DOHH2 (cell line): ENCODE results near the gene TBL1XR1.

Experiments
- CTCF ChIP-seq: fragments of 200-600 bp; sonication (generic); IDR thresholded peaks from one replicate; pipeline ENCODE4 v1.5.1; 2014; ENCODE audit warnings: antibody characterized with exemption, mild to moderate bottlenecking, low read depth, low read length; ENCODE audit not compliant: poor library complexity, severe bottlenecking
- EZH2phosphoT487 ChIP-seq: fragments of 200-600 bp; sonication (generic); IDR thresholded peaks from 2 replicates; pipeline ENCODE4 v1.6.1; 2017; ENCODE audit warnings: borderline replicate concordance, mild to moderate bottlenecking, antibody characterized with exemption, low read length, moderate library complexity, mixed read lengths

DNA sequence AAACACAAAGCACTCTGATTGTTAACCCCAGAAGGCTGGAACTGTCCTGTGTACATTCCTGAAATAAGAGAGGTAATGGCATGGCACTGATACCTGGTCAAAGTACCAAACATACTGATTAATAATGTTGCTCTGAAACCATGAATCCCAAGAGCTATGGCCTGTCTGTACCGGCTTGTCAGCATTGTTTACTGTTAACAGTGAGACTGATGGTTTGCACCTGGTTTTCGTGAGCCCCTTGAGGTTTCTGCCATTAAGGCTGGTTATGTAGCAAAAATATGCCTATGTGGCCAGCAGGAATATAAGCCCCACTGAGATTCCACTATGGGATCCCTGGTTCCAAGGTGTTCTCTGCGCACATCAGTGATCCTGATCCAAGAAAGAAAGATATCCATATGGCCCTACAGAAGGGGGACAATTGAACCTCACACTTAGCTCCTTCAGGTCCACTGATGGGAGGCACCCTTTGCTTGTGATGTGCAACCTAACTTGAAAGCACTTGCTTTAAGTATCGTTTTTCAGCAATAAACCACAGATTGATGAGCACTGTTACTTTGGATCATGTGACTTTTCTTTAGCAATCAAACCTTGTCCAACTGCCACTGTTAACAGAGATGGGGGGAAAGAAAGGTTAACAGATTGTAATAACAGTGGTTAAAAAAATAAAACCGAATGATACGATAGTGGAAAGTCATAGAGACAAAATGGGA, 65.2 kb downstream of the TBL1XR1 start:
- TF ChIP-seq CTCF, result no peak
- no peak for TF ChIP-seq EZH2phosphoT487
